Keratinocyte (primary cell): ENCODE data around the gene IL17C. TPM values are rescaled to one million over a fixed set of nuclear protein-coding genes. Genes with fewer than 3 reads are reported as not detected.

Experiments
- DNase-seq: peaks from one replicate; pipeline ENCODE4 v3.0.0-alpha.2; 2011; ENCODE audit warnings: low read depth, missing footprints, low spot score
- FAIRE-seq: peaks from 2 replicates; lab custom pipeline; 2011; peaks lifted over from hg19 to GRCh38; lab: Jason Lieb, UNC
- H2AFZ ChIP-seq: 2 replicates; pipeline ENCODE4 v1.6.0; 2012; ENCODE audit warnings: low read length, control low read depth, inconsistent platforms; ENCODE audit not compliant: control insufficient read depth
- H3K27ac ChIP-seq: 2 replicates; pipeline ENCODE4 v1.5.1; 2011; ENCODE audit warnings: low read length; ENCODE audit not compliant: control insufficient read depth, insufficient read depth
- H3K27me3 ChIP-seq: 3 replicates; pipeline ENCODE4 v1.6.0; 2011; ENCODE audit warnings: low read length; ENCODE audit not compliant: control insufficient read depth, insufficient read depth; ENCODE audit errors: extremely low read depth
- H3K36me3 ChIP-seq, 2 experiments: 2 replicates in 1 of 2; 3 replicates in 1 of 2; pipeline ENCODE4 v1.5.1; 2011; ENCODE audit warnings: low read length in 2 of 2, mild to moderate bottlenecking in 1 of 2; ENCODE audit not compliant: control insufficient read depth in 2 of 2, insufficient read depth in 2 of 2; ENCODE audit errors: extremely low read depth in 1 of 2
- H3K4me1 ChIP-seq: 3 replicates; pipeline ENCODE4 v1.5.1; 2011; ENCODE audit warnings: low read length; ENCODE audit not compliant: control insufficient read depth, insufficient read depth; ENCODE audit errors: extremely low read depth
- H3K4me2 ChIP-seq: 3 replicates; pipeline ENCODE4 v1.6.0; 2011; ENCODE audit warnings: low read depth, low read length; ENCODE audit not compliant: control insufficient read depth, insufficient read depth; ENCODE audit errors: extremely low read depth
- H3K4me3 ChIP-seq, 3 experiments: fragments of 200-600 bp in 1 of 3; sonication (generic) in 1 of 3; 2 replicates in 2 of 3; 3 replicates in 1 of 3; pipeline ENCODE4 v1.5.1; 2011 to 2016; ENCODE audit warnings: low read length in 3 of 3, mild to moderate bottlenecking in 3 of 3, control low read depth in 2 of 3, inconsistent platforms in 1 of 3, low read depth in 1 of 3, mixed read lengths in 1 of 3, mixed run types in 1 of 3, moderate library complexity in 1 of 3; ENCODE audit not compliant: control insufficient read depth in 2 of 3, insufficient read depth in 2 of 3; ENCODE audit errors: extremely low read depth in 1 of 3
- H3K79me2 ChIP-seq: 2 replicates; pipeline ENCODE4 v1.6.0; 2012; ENCODE audit warnings: low read length; ENCODE audit not compliant: control insufficient read depth, insufficient read depth
- H3K9ac ChIP-seq: 3 replicates; pipeline ENCODE4 v1.6.0; 2011; ENCODE audit warnings: low read length; ENCODE audit not compliant: control insufficient read depth, insufficient read depth; ENCODE audit errors: extremely low read depth
- H3K9me1 ChIP-seq: 3 replicates; pipeline ENCODE4 v1.6.0; 2011; ENCODE audit warnings: low read length; ENCODE audit not compliant: control insufficient read depth, insufficient read depth; ENCODE audit errors: extremely low read depth
- H3K9me3 ChIP-seq: 2 replicates; pipeline ENCODE4 v1.5.1; 2012; ENCODE audit warnings: low read depth, low read length; ENCODE audit not compliant: control insufficient read depth
- H4K20me1 ChIP-seq: 3 replicates; pipeline ENCODE4 v1.6.0; 2011; ENCODE audit warnings: low read length; ENCODE audit not compliant: control insufficient read depth, insufficient read depth; ENCODE audit errors: extremely low read depth
- CTCF ChIP-seq, 3 experiments: IDR thresholded peaks in 1 of 3; conservative IDR thresholded peaks in 1 of 3; optimal IDR thresholded peaks in 1 of 3; 2 replicates in 2 of 3; 3 replicates in 1 of 3; pipeline versions ENCODE3 to v1.5.1; 2011; ENCODE audit warnings: low read length in 3 of 3, mild to moderate bottlenecking in 3 of 3, moderate library complexity in 2 of 3, control low read depth in 1 of 3, inconsistent platforms in 1 of 3; ENCODE audit not compliant: insufficient read depth in 2 of 3; ENCODE audit errors: extremely low read depth in 1 of 3
- EZH2 ChIP-seq: IDR thresholded peaks from one replicate; pipeline ENCODE4 v1.6.1; 2012; ENCODE audit warnings: inconsistent platforms, mild to moderate bottlenecking, low read length, moderate library complexity
- dilution Hi-C: fragments of 300-500 bp; cut with MboI; formaldehyde crosslinking; loops from one replicate; pipeline ENCODE4 v1.7.0; 2020; ENCODE audit warnings: low sequenced_read_pairs; ENCODE audit not compliant: extremely low pct_ligation_motif_present
- polyA minus RNA-seq, 3 experiments: library from RNA; depleted of rRNA, polyadenylated mRNA; stranded (reverse); fragments of >200 nt; gene quantifications; 1 replicate in 1 of 3; 2 replicates in 1 of 3; 3 replicates in 1 of 3; pipeline ENCODE4 v1.2.3, GENCODE V29; 2011
- polyA plus RNA-seq, 5 experiments: library from polyadenylated mRNA; depleted of rRNA in 3 of 5; stranded (reverse) in 3 of 5; stranded (forward) in 1 of 5; unstranded in 1 of 5; fragments of >200 nt; gene quantifications; 1 replicate in 1 of 5; 2 replicates in 3 of 5; 3 replicates in 1 of 5; pipeline versions ENCODE4 v1.2.1 to v1.2.3, GENCODE V29; 2011 to 2012; ENCODE audit warnings: missing spikeins in 2 of 5, low read depth in 1 of 5, low replicate concordance in 1 of 5

Gene IL17C, protein sequence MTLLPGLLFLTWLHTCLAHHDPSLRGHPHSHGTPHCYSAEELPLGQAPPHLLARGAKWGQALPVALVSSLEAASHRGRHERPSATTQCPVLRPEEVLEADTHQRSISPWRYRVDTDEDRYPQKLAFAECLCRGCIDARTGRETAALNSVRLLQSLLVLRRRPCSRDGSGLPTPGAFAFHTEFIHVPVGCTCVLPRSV
- polyA plus RNA-seq, result not detected in 3 replicates
- polyA plus RNA-seq (2011; ENCODE audit: low read depth), result not detected
- not detected in 2 replicates for polyA plus RNA-seq (2011; cell fraction: cytosol; rRNA removed)
- 0.11 and 0.24 TPM in 2 replicates for polyA plus RNA-seq (2011; cell fraction: nucleus; rRNA removed)
- polyA plus RNA-seq (2012; ENCODE audit: low replicate concordance), result not detected in 2 replicates
- polyA minus RNA-seq, result not detected in 3 replicates
- polyA minus RNA-seq (2011; cell fraction: cytosol; rRNA and poly(A)+ RNA removed), result not detected
- not detected in 2 replicates for polyA minus RNA-seq (2011; cell fraction: nucleus; rRNA and poly(A)+ RNA removed)

DNA sequence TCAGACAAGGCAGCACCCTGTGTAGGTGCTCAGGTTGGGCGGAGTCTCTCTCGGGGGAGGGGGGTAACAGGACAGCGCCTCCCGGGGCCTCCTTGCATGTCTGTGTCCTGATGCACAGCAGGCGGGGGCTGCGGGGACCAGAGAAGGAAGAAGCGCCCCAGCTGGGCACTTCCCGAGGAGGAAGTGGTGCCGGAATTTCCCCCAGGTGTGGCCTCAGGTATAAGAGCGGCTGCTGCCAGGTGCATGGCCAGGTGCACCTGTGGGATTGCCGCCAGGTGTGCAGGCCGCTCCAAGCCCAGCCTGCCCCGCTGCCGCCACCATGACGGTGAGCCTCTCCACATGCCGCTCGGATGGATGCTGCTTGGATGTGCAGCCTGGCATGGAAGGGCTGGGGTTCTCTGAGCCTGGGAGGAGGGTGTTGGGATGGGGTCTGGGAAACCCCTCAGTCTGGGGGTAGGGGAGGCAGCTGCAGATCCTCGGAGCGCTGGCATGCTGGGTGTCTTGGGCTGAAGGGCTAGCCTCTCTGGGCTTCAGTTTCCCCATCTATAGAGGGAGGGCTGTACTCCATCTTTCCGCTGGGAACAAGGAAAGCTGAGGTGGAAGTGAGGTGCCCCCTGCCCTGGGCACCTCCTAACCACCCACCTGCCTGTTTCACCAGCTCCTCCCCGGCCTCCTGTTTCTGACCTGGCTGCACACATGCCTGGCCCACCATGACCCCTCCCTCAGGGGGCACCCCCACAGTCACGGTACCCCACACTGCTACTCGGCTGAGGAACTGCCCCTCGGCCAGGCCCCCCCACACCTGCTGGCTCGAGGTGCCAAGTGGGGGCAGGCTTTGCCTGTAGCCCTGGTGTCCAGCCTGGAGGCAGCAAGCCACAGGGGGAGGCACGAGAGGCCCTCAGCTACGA is at the start of gene IL17C:
IL17C (plus strand) TSS at position 250 of the 908 bp plus-strand sequence; CDS start at position 320, 70 bp downstream.
- Histone ChIP-seq H3K4me3 (no peak within 1 kb of the TSS), H3K9ac (no peak within 1 kb of the TSS), H3K36me3 (no peaks in the 10 kb centered on the region), H3K9me1 (peaks cover 2% of the 10 kb centered on the region), H3K79me2 (no peaks in the 10 kb centered on the region), H3K4me2 (no peak within 1 kb of the TSS), H3K4me1 (peaks cover 24% of the 10 kb centered on the region), H3K9me3 (no peaks in the 10 kb centered on the region), H3K27me3 (peaks cover 71% of the 10 kb centered on the region), H3K27ac (no peak within 1 kb of the TSS), H2AFZ (no peak within 1 kb of the TSS), H4K20me1 (peaks cover 6% of the 10 kb centered on the region)
- dilution Hi-C loops, result no loop called here
- no peak for FAIRE-seq
- TF ChIP-seq CTCF (optimal IDR thresholded peaks at IDR 0.05 in 1 of 3, IDR thresholded peaks at IDR 0.05 in 1 of 3, conservative IDR thresholded peaks at IDR 0.05 in 1 of 3; ENCODE audit: extremely low read depth in 1 of 3, insufficient read depth in 2 of 3, low read length in 3 of 3) (no peak), EZH2 (no peak)
- DNase-seq, result no peak

DNA sequence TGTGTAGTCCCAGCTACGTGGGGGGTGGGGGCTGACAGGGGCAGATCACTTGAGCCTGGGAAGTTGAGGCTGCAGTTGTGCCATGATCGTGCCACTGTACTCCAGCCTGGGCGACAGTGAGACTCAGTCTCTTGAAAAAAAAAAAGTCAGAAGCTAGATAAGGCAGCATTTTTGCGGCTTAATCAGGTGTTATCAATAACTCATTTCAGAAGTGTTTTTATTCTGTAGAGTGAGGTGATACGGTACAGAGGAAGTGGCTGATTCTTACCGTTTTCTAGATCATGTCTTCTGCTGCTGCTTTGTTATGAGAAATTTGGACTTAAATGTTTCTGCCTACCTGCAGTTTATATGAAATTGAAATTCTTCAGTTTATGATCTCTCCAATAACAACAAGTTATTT is 49.6 kb upstream of the IL17C start:
- H3K4me2 ChIP-seq, result no peak overlapping the region
- H3K27me3 ChIP-seq, result no peaks in the 10 kb centered on the region
- peaks cover 3% of the 10 kb centered on the region for H4K20me1 ChIP-seq
- no peak overlapping the region for H3K4me3 ChIP-seq
- H2AFZ ChIP-seq, result no peak overlapping the region
- H3K9me1 ChIP-seq, result no peaks in the 10 kb centered on the region
- H3K4me1 ChIP-seq, result no peaks in the 10 kb centered on the region
- peaks cover 26 to 34% of the 10 kb centered on the region in 2 experiments for H3K36me3 ChIP-seq
- H3K27ac ChIP-seq, result no peak overlapping the region
- FAIRE-seq (no peak), DNase-seq (no peak)
- no peaks in the 10 kb centered on the region for H3K9me3 ChIP-seq
- peaks cover 22% of the 10 kb centered on the region for H3K79me2 ChIP-seq
- TF ChIP-seq EZH2 (no peak), CTCF (optimal IDR thresholded peaks at IDR 0.05 in 1 of 3, IDR thresholded peaks at IDR 0.05 in 1 of 3, conservative IDR thresholded peaks at IDR 0.05 in 1 of 3; ENCODE audit: extremely low read depth in 1 of 3, insufficient read depth in 2 of 3, low read length in 3 of 3) (no peak)
- dilution Hi-C loops, result no loop called here
- H3K9ac ChIP-seq, result no peak overlapping the region
